GM11168 (cell line): ENCODE data around the gene KCNAB1.

ENCODE experiments used
- in situ Hi-C: fragments of 300-500 bp; cut with MboI; formaldehyde crosslinking; loops from one replicate; pipeline ENCODE4 v1.12.0; 2022; ENCODE audit warnings: low sequenced_read_pairs; ENCODE audit not compliant: unreplicated experiment

The KCNAB1 gene

GRCh38 chr3:156465194-156465593 is 344.8 kb downstream of the KCNAB1 start:
- in situ Hi-C loops = no loop called here

- in situ Hi-C loops = no loop called here
Measured at GRCh38 chr3:156469456-156469855, 349.1 kb downstream of the KCNAB1 start.

- in situ Hi-C loops = no loop called here
Measured at GRCh38 chr3:156471431-156471830, 351.1 kb downstream of the KCNAB1 start.

- in situ Hi-C loops = no loop called here
Measured at GRCh38 chr3:156472150-156472549, 351.8 kb downstream of the KCNAB1 start.

GRCh38 chr3:156472684-156473083 is 352.3 kb downstream of the KCNAB1 start:
- in situ Hi-C loops = no loop called here

GRCh38 chr3:156473341-156473740 is 353.0 kb downstream of the KCNAB1 start:
- in situ Hi-C loops = no loop called here

- in situ Hi-C loops = no loop called here
Measured at GRCh38 chr3:156474560-156475389, 354.4 kb downstream of the KCNAB1 start.

GRCh38 chr3:156477323-156477722 is 356.9 kb downstream of the KCNAB1 start:
- in situ Hi-C loops = no loop called here

- in situ Hi-C loops = no loop called here
Measured at GRCh38 chr3:156478891-156479290, 358.5 kb downstream of the KCNAB1 start.

- in situ Hi-C loops = no loop called here
Measured at GRCh38 chr3:156479604-156480003, 359.2 kb downstream of the KCNAB1 start.

- in situ Hi-C loops = no loop called here
Measured at GRCh38 chr3:156480949-156481348, 360.6 kb downstream of the KCNAB1 start.

GRCh38 chr3:156483002-156483401 is 362.6 kb downstream of the KCNAB1 start:
- in situ Hi-C loops = no loop called here

GRCh38 chr3:156483426-156483825 is 363.0 kb downstream of the KCNAB1 start:
- in situ Hi-C loops = no loop called here

- in situ Hi-C loops = no loop called here
Measured at GRCh38 chr3:156483961-156484787, 363.8 kb downstream of the KCNAB1 start.

GRCh38 chr3:156488767-156489166 is 368.4 kb downstream of the KCNAB1 start:
- in situ Hi-C loops = no loop called here

- in situ Hi-C loops = no loop called here
Measured at GRCh38 chr3:156489462-156489911, 369.1 kb downstream of the KCNAB1 start.

GRCh38 chr3:156491192-156491591 is 370.8 kb downstream of the KCNAB1 start:
- in situ Hi-C loops = no loop called here

- in situ Hi-C loops = no loop called here
Measured at GRCh38 chr3:156492801-156493261, 372.5 kb downstream of the KCNAB1 start.

GRCh38 chr3:156493887-156494286 is 373.5 kb downstream of the KCNAB1 start:
- in situ Hi-C loops = no loop called here

GRCh38 chr3:156495816-156496215 is 375.4 kb downstream of the KCNAB1 start:
- in situ Hi-C loops = no loop called here

GRCh38 chr3:156497326-156497725 is 376.9 kb downstream of the KCNAB1 start:
- in situ Hi-C loops = no loop called here
